RKO (cell line): Measurements from ENCODE around the gene COPS4.

Source experiments
- DNase-seq: peaks from one replicate; pipeline ENCODE4 v3.0.0-alpha.2; 2016; ENCODE audit warnings: low spot score

Gene COPS4

DNA sequence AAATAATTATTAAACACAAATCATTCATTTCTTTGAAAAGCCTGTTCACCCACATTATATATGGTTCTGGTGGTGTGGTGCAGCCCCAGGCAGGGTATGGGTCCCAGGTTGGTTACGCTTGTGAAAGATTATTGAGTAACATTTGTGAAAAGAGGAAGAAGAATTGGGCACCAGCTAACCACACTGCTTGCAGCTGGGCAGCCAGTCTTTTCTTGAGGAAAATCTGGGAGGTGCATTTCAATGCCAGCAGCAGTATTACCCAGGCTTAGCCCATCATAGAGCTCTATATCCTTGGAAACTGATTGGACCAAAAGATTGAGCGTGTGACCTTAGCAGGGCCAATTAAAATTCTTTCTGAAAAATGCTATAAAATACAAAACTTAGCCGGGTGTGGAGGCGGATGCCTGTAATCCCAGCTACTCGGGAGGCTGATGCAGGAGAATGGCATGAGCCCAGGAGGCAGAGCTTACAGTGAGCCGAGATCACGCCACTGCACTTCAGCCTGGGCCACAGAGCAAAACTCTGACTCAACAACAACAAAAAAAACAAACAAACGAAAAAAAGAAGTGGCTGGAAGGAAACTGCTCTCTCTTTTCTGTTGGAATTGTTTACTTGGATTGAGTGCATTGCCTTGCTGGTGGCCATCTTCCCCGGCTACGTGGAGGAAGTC, 89.3 kb downstream of the COPS4 start:
- DNase-seq = no peak
